H1 (cell line): ENCODE measurements around the gene SOX15. TPM values are rescaled to one million over a fixed set of nuclear protein-coding genes. Genes with fewer than 3 reads are reported as not detected.
A peak's percentile ranks its signal among the peaks of the same experiment; 100 is the strongest.

Experiments
- ATF3 ChIP-seq: IDR thresholded peaks from 2 replicates; pipeline ENCODE4 v1.6.1; 2011; ENCODE audit warnings: low read depth, mild to moderate bottlenecking, low read length; ENCODE audit not compliant: insufficient read depth
- CBX8 ChIP-seq: fragments of 300-800, 300-1000 bp; sonication (generic); IDR thresholded peaks from 2 replicates; pipeline ENCODE4 v1.7.1; 2016; ENCODE audit warnings: low read depth, low read length, borderline replicate concordance
- E2F6 ChIP-seq: IDR thresholded peaks from 2 replicates; pipeline ENCODE4 v1.6.1; 2012; ENCODE audit warnings: inconsistent platforms
- FOSL1 ChIP-seq: IDR thresholded peaks from 2 replicates; pipeline ENCODE4 v1.6.1; 2011; ENCODE audit warnings: mild to moderate bottlenecking, low read depth, low read length, moderate library complexity; ENCODE audit not compliant: insufficient read depth
- GABPA ChIP-seq: IDR thresholded peaks from 2 replicates; pipeline ENCODE4 v1.6.1; 2011; ENCODE audit warnings: mild to moderate bottlenecking, low read length, moderate library complexity, borderline replicate concordance; ENCODE audit not compliant: insufficient read depth
- HDAC2 ChIP-seq, 2 experiments: fragments of 300-600 bp in 1 of 2; sonication (generic) in 1 of 2; IDR thresholded peaks; 2 replicates each; pipeline ENCODE4 v1.6.1; 2011 to 2012; ENCODE audit warnings: low read depth in 2 of 2, low read length in 2 of 2, mild to moderate bottlenecking in 2 of 2, moderate library complexity in 2 of 2, borderline replicate concordance in 1 of 2, inconsistent platforms in 1 of 2
- HDAC6 ChIP-seq: IDR thresholded peaks from one replicate; pipeline ENCODE4 v1.7.1; 2012; ENCODE audit warnings: low read depth, mild to moderate bottlenecking, inconsistent platforms, low read length, moderate library complexity
- KDM1A ChIP-seq: fragments of 200-600, 300-600 bp; sonication (generic); IDR thresholded peaks from 2 replicates; pipeline ENCODE4 v1.7.1; 2016; ENCODE audit warnings: mild to moderate bottlenecking, low read length, borderline replicate concordance
- NRF1 ChIP-seq: IDR thresholded peaks from 2 replicates; pipeline ENCODE4 v1.6.1; 2011; ENCODE audit warnings: mild to moderate bottlenecking, low read depth, low read length, improper control_type of control experiment
- PHF8 ChIP-seq: fragments of 200-600 bp; sonication (generic); conservative IDR thresholded peaks from 2 replicates; pipeline ENCODE4 v1.7.1; 2012; ENCODE audit warnings: low read depth, mild to moderate bottlenecking, inconsistent platforms, low read length, moderate library complexity
- POU5F1 ChIP-seq: IDR thresholded peaks from 2 replicates; pipeline ENCODE4 v1.6.1; 2011; ENCODE audit warnings: low read depth, mild to moderate bottlenecking, low read length, moderate library complexity
- RAD21 ChIP-seq, 2 experiments: IDR thresholded peaks in 1 of 2; conservative IDR thresholded peaks in 1 of 2; 2 replicates each; pipeline ENCODE4 v1.6.1; 2011; ENCODE audit warnings: low read depth in 2 of 2, low read length in 2 of 2, improper control_type of control experiment in 1 of 2, inconsistent platforms in 1 of 2, mild to moderate bottlenecking in 1 of 2, moderate library complexity in 1 of 2
- RFX5 ChIP-seq: IDR thresholded peaks from 2 replicates; pipeline ENCODE4 v1.6.1; 2011; ENCODE audit warnings: low read depth, low read length, improper control_type of control experiment, borderline replicate concordance
- RXRA ChIP-seq: IDR thresholded peaks from 2 replicates; pipeline ENCODE4 v1.6.1; 2011; ENCODE audit warnings: low read depth, mild to moderate bottlenecking, low read length, moderate library complexity; ENCODE audit not compliant: insufficient read depth
- SIN3A ChIP-seq, 2 experiments: IDR thresholded peaks in 1 of 2; conservative IDR thresholded peaks in 1 of 2; 2 replicates each; pipeline ENCODE4 v1.6.1; 2011 to 2012; ENCODE audit warnings: low read length in 2 of 2, improper control_type of control experiment in 1 of 2, low read depth in 1 of 2, mild to moderate bottlenecking in 1 of 2
- SIRT6 ChIP-seq: IDR thresholded peaks from one replicate; pipeline ENCODE4 v1.7.1; 2012; ENCODE audit warnings: low read length, inconsistent platforms
- SIX5 ChIP-seq: IDR thresholded peaks from 2 replicates; pipeline ENCODE4 v1.6.1; 2011; ENCODE audit warnings: mild to moderate bottlenecking, low read depth, low read length
- TAF1 ChIP-seq: IDR thresholded peaks from 2 replicates; pipeline ENCODE4 v1.6.1; 2011; ENCODE audit warnings: mild to moderate bottlenecking, low read depth, low read length
- TAF7 ChIP-seq: optimal IDR thresholded peaks from 2 replicates; pipeline ENCODE3; 2011; ENCODE audit warnings: low read depth, mild to moderate bottlenecking, inconsistent platforms, low read length, moderate library complexity, borderline replicate concordance
- TCF12 ChIP-seq: IDR thresholded peaks from 2 replicates; pipeline ENCODE4 v1.6.1; 2011; ENCODE audit warnings: low read depth, mild to moderate bottlenecking, low read length
- TEAD4 ChIP-seq: IDR thresholded peaks from 2 replicates; pipeline ENCODE4 v1.6.1; 2012; ENCODE audit warnings: low read depth, low read length, inconsistent platforms, mixed read lengths
- ZNF274 ChIP-seq: IDR thresholded peaks from 2 replicates; pipeline ENCODE4 v1.7.0; 2012; ENCODE audit warnings: low read length, borderline replicate concordance; ENCODE audit errors: extremely low read depth
- polyA plus RNA-seq, 7 experiments: library from polyadenylated mRNA; depleted of rRNA in 3 of 7; stranded (reverse) in 5 of 7; unstranded in 2 of 7; fragments of >200 nt in 5 of 7; fragments of 200-250 nt in 2 of 7; gene quantifications; 1 replicate in 5 of 7; 2 replicates in 1 of 7; 4 replicates in 1 of 7; pipeline versions ENCODE4 v1.2.1 to v1.2.3, GENCODE V29; 2011 to 2013; ENCODE audit warnings: missing spikeins in 2 of 7, mixed read lengths in 2 of 7
- total RNA-seq: library from RNA; stranded (reverse); fragmentation: NEBNext Ultra II Directional; extraction: Animal tissue kit (Norgen Biotek cat#: 25700); gene quantifications from 2 replicates; pipeline ENCODE4 v1.2.1, GENCODE V29; 2021

SOX15 gene
- total and polyA plus RNA-seq, 2 of the 8 experiments (the other 6 are each of a cell fraction or from before 2014, with no cell fraction given) = 14.3 to 26.8 TPM

- TF ChIP-seq NRF1 (no peak), CBX8 (no peak), ZNF274 (no peak), SIN3A (conservative IDR thresholded peaks at IDR 0.05 in 1 of 2, IDR thresholded peaks at IDR 0.05 in 1 of 2; ENCODE audit: low read depth in 1 of 2, low read length in 2 of 2) (no peak), RFX5 (no peak), KDM1A (no peak), HDAC2 (IDR thresholded peaks at IDR 0.05; ENCODE audit: borderline replicate concordance in 1 of 2, low read depth in 2 of 2, low read length in 2 of 2) (no peak), E2F6 (no peak), FOSL1 (0 out of 2 replicates have a peak, but pooled peaks have one; percentile 42), SIRT6 (no peak), RAD21 (IDR thresholded peaks at IDR 0.05 in 1 of 2, conservative IDR thresholded peaks at IDR 0.05 in 1 of 2; ENCODE audit: low read depth in 2 of 2, low read length in 2 of 2) (no peak), SIX5 (no peak), PHF8 (no peak), TCF12 (no peak), POU5F1 (no peak), RXRA (no peak), TEAD4 (no peak), ATF3 (no peak), GABPA (no peak), TAF1 (no peak), HDAC6 (no peak), TAF7 (peak; percentile 1)
These were observed 9.9 kb downstream of the SOX15 start (continued) for GRCh38 chr17:7579834-7580603.
